Activated T-cell treated with anti-CD3 and anti-CD28 coated beads, Interleukin-2, amount 50 U/mL, for 24 hours (primary cell): ENCODE measurements around the gene OXCT2.
A peak's percentile ranks its signal among the peaks of the same experiment; 100 is the strongest.
"Not testable (repeated sequence)": the region's sequence is repeated elsewhere in the genome, so short reads cannot be mapped to it uniquely, and the experiment has no call there.

ENCODE experiments used
- DNase-seq: peaks from one replicate; pipeline ENCODE4 v3.0.0-alpha.2; 2020
- H3K27ac Mint-ChIP-seq: 2 replicates; pipeline ENCODE4 v1.8.0; 2020; ENCODE audit warnings: mild to moderate bottlenecking, mixed read lengths
- H3K27me3 Mint-ChIP-seq: 2 replicates; pipeline ENCODE4 v1.8.0; 2020; ENCODE audit warnings: mixed read lengths
- H3K36me3 Mint-ChIP-seq: 2 replicates; pipeline ENCODE4 v1.8.0; 2020; ENCODE audit warnings: low read depth, mixed read lengths
- H3K4me1 Mint-ChIP-seq: 2 replicates; pipeline ENCODE4 v1.8.0; 2020; ENCODE audit warnings: low read depth, mixed read lengths
- H3K4me3 Mint-ChIP-seq: 2 replicates; pipeline ENCODE4 v1.8.0; 2020; ENCODE audit warnings: mild to moderate bottlenecking, moderate library complexity, mixed read lengths
- H3K9me3 Mint-ChIP-seq: 2 replicates; pipeline ENCODE4 v1.8.0; 2020; ENCODE audit warnings: mixed read lengths

Gene OXCT2

GRCh38 chr1:39777896-39778295 is 6.7 kb upstream of the OXCT2 start:
- not testable (repeated sequence) for H3K27me3 Mint-ChIP-seq, H3K27ac Mint-ChIP-seq, H3K9me3 Mint-ChIP-seq, H3K4me1 Mint-ChIP-seq, DNase-seq, H3K36me3 Mint-ChIP-seq, H3K4me3 Mint-ChIP-seq

DNA sequence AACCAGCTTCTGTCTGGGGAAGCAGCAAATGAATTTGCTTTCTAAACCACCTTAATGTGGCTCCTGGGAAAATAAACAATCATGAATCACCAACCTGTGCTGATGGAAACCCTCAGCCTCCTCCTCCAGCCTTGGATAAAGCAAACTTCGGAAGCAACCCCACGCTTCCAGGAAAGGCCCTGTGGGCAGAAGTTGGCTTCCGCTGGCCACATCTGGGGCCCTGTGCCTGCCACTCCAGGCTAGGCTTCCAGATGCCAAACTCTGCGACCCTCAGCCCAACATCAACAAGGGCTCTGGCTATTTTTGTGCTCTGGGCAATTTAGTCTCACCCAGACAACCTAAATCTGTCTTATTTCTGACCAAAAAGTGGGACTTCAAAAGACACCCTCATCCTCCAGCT is 6.2 kb upstream of the OXCT2 start:
- Mint-ChIP-seq H3K4me3 (no peak overlapping the region), H3K36me3 (no peaks in the 10 kb centered on the region), H3K4me1 (no peaks in the 10 kb centered on the region), H3K27ac (no peak overlapping the region), H3K9me3 (no peaks in the 10 kb centered on the region), H3K27me3 (no peaks in the 10 kb centered on the region)
- DNase-seq: no peak

GRCh38 chr1:39776886-39777285 is 5.7 kb upstream of the OXCT2 start:
- Mint-ChIP-seq H3K4me1 (no peaks in the 10 kb centered on the region), H3K4me3 (no peak overlapping the region), H3K27ac (no peak overlapping the region), H3K27me3 (no peaks in the 10 kb centered on the region), H3K9me3 (no peaks in the 10 kb centered on the region), H3K36me3 (no peaks in the 10 kb centered on the region)
- no peak for DNase-seq

- Mint-ChIP-seq H3K4me1 (no peaks in the 10 kb centered on the region), H3K36me3 (no peaks in the 10 kb centered on the region), H3K9me3 (no peaks in the 10 kb centered on the region), H3K4me3 (no peak overlapping the region), H3K27ac (no peak overlapping the region), H3K27me3 (no peaks in the 10 kb centered on the region)
- no peak for DNase-seq
Measured at GRCh38 chr1:39776400-39776713, 5.2 kb upstream of the OXCT2 start.

DNA sequence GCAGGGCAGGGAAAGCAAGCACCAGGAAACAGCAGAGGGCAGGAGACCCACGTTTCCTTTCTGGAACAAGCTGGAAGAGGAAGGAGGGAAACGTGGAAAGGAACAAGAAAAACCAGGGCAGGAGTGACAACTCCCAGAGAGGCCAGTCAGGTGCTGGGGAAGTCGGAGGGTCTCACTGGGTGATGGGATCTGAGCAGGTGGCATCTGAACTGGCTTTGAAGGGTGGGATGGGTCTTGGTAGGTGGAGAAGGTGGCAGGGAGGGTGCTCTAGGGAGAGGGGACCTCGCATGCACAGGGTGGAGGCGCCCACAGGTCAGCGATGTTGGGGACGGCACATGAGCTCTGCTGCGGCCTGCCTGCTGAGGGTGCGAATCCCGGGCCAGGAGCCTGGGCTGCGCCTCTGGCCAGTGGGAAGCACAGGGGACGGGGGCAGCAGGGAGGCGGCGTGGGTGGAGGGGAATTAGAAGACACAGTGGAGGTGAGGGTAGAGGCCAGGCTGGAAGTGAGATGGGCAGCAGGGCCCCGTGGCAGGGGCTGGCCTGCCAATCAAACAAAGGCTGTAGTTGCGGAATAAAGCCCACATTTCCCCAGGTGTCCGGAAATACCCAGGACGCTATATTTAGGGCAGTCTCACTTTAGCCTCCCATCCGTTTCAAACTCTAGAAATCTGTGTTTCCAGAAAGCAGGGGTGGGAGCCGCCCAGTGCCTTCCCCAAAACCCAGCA is 4.7 kb upstream of the OXCT2 start:
- not testable (repeated sequence) for H3K4me3 Mint-ChIP-seq

GRCh38 chr1:39775141-39775540 is 4.0 kb upstream of the OXCT2 start:
- H3K27me3 Mint-ChIP-seq, H3K36me3 Mint-ChIP-seq, H3K4me1 Mint-ChIP-seq, H3K4me3 Mint-ChIP-seq, DNase-seq, H3K27ac Mint-ChIP-seq, H3K9me3 Mint-ChIP-seq: not testable (repeated sequence)

More for the DNA sequence above, 4.7 kb upstream of the OXCT2 start:
- H3K27ac Mint-ChIP-seq, H3K27me3 Mint-ChIP-seq, H3K36me3 Mint-ChIP-seq, H3K9me3 Mint-ChIP-seq, H3K4me1 Mint-ChIP-seq, DNase-seq: not testable (repeated sequence)

DNA sequence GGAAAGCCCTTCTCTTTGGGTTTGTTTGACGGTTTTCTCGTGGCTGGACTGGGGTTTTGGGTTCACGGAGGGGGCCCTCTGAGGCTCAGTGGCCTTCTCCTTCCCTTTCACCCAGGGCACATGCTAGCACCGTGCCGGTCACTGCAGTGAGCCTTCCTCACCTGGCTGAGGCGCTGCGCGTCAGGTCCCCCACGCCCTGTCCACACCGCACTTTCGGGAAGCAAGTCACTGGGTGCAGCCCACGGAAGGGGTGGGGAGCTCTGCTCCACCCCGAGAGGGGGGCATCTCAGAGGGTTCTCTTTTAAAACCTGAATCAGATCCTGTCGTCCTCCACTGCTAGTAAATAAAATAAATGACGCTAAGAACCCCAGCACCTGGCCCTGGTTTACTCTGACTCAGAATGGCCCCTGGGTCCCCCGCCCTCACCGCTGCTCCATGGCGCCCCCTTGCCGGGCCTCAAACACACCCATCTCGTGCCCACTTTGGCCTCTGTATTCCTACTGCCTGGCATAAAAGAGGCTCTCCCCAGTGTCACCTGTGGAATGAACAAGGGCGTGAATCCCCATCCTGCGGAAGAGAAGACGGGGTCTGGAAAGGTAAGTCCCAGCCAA is 2.3 kb upstream of the OXCT2 start:
- not testable (repeated sequence) for H3K27ac Mint-ChIP-seq, H3K27me3 Mint-ChIP-seq, H3K4me3 Mint-ChIP-seq, H3K4me1 Mint-ChIP-seq, H3K36me3 Mint-ChIP-seq, H3K9me3 Mint-ChIP-seq, DNase-seq

DNA sequence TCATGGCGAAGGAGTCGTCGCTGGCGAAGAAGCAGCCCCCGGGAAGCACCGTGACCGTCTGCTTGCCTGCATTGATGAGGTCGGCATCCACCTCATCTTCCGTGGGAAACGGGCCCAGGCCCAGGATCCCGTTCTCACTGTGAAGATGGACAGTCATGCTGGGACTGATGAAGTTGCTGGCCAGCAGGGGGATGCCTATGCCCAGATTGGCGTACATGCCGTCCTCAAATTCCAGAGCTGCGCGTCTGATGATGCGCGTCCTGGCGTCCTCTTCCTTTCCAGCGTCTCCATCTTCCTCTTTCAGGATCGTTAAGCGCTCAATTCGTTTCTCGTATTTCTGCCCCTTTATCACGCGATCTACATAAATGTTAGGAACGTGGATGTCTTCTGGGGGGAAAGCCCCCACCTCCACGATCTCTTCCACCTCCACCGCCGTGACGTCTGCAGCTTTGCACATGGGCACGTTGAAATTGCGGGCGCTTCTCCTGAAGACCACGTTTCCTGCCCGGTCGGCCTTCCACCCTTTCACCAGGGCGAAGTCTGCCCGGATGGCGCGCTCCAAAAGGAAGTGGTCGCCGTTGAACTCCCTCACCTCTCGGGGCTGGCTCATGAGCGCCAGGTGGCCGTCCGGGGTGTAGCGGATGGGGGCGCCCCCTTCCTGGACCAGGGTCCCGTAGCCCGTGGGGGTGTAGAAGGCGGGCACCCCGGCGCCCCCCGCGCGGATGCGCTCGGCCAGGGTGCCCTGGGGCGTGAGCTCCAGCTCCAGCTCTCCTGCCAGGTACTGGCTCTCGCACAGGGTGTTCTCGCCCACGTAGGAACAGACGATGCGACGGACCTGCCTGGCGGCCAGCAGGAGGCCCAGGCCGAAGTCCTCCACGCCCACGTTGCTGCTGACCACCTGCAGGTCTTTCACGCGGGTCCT is 787 bp downstream of the OXCT2 start:
- not testable (repeated sequence) for H3K36me3 Mint-ChIP-seq, H3K27me3 Mint-ChIP-seq, H3K9me3 Mint-ChIP-seq, DNase-seq, H3K4me1 Mint-ChIP-seq, H3K27ac Mint-ChIP-seq
- peak overlapping the region; percentile 48 for H3K4me3 Mint-ChIP-seq

GRCh38 chr1:39769502-39769901 is 1.6 kb downstream of the OXCT2 start:
- not testable (repeated sequence) for DNase-seq, H3K27me3 Mint-ChIP-seq, H3K4me3 Mint-ChIP-seq, H3K4me1 Mint-ChIP-seq, H3K36me3 Mint-ChIP-seq, H3K27ac Mint-ChIP-seq, H3K9me3 Mint-ChIP-seq

- H3K4me1 Mint-ChIP-seq, H3K9me3 Mint-ChIP-seq, H3K27me3 Mint-ChIP-seq, H3K27ac Mint-ChIP-seq, DNase-seq, H3K4me3 Mint-ChIP-seq, H3K36me3 Mint-ChIP-seq: not testable (repeated sequence)
Measured at GRCh38 chr1:39766466-39766865, 4.7 kb downstream of the OXCT2 start.

GRCh38 chr1:39764512-39764911 is 6.6 kb downstream of the OXCT2 start:
- not testable (repeated sequence) for H3K9me3 Mint-ChIP-seq, H3K4me3 Mint-ChIP-seq, H3K4me1 Mint-ChIP-seq, DNase-seq, H3K27ac Mint-ChIP-seq, H3K27me3 Mint-ChIP-seq
- H3K36me3 Mint-ChIP-seq: peaks cover 16% of the 10 kb centered on the region

DNA sequence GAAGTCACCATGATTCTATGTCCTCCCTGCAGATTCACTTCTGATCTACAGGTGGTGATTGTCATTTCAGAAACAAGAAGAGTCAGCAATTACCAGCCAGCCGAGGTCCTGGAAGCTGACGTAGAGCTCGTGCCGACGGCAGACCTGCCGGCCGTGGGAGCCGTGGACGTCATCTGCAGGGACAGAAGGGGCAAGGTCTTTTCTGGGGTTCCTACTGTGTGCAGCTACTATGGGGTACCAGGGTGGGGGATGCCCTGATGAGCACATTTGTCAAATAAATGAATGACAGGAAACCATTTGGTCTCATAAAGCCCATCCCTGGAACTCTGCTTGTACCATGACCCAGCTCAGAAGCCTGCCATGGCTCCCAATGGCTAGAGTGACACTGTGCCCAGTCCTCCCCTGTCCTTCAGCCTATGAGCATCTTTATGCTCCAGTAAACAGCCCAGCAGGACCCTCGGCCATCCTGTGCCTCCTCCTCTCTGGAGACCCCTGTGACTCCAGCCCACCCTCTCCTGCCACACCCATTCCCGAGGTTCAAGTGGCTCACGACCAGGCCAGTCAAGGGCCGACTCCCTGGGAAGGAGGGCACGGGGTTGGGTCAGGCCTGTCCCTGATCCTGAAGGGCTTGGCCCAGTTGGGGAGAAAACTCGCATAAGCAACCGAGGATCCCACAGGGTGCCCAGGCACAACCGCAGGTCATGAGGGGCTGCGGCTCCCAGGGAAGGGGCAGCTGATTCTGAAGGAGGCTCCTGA is 7.4 kb downstream of the OXCT2 start:
- H3K36me3 Mint-ChIP-seq: peaks cover 23% of the 10 kb centered on the region
- not testable (repeated sequence) for H3K9me3 Mint-ChIP-seq, H3K27ac Mint-ChIP-seq, H3K4me3 Mint-ChIP-seq, H3K27me3 Mint-ChIP-seq, DNase-seq, H3K4me1 Mint-ChIP-seq

- Mint-ChIP-seq H3K4me3 (no peak overlapping the region), H3K4me1 (no peaks in the 10 kb centered on the region), H3K27ac (no peak overlapping the region), H3K36me3 (peaks cover 33% of the 10 kb centered on the region), H3K9me3 (no peaks in the 10 kb centered on the region), H3K27me3 (no peaks in the 10 kb centered on the region)
- no peak for DNase-seq
Measured at GRCh38 chr1:39762550-39763540, 8.3 kb downstream of the OXCT2 start.
